ENCODE measurements around the gene C20orf204. TPM values are rescaled to one million over a fixed set of nuclear protein-coding genes. Genes with fewer than 3 reads are reported as not detected.

C20orf204 gene
- total RNA-seq, 3 donors from 2014 or later: 0.66 to 1.3 (median 1.1) TPM

GRCh38 chr20:64048402-64049044 lies 12.5 kb downstream of the C20orf204 start:
- peaks cover 0 to 4% of the 10 kb centered on the region in 2 donors for H3K4me1 ChIP-seq
- no peak for DNase-seq (ENCODE audit: low spot score in 2 of 2)
- intact Hi-C loops (cut with DNase I; ENCODE audit: low total_unique reads): no loop called here
- peak overlapping the region; percentile 37 to 64 (median 41) for H3K4me3 ChIP-seq
- no peaks in the 10 kb centered on the region for H3K9me3 ChIP-seq
- H3K36me3 ChIP-seq: no peaks in the 10 kb centered on the region
- H3K27me3 ChIP-seq: peaks cover 3 to 66% of the 10 kb centered on the region in 2 donors
- TF ChIP-seq CTCF (IDR thresholded peaks at IDR 0.05) (no peak), POLR2AphosphoS5 (IDR thresholded peaks at IDR 0.05) (no peak), POLR2A (IDR thresholded peaks at IDR 0.05) (no peak)
- no peak overlapping the region for H3K27ac ChIP-seq

- Histone ChIP-seq H3K36me3 (no peaks in the 10 kb centered on the region), H3K4me1 (peaks cover 0 to 4% of the 10 kb centered on the region in 2 donors), H3K27ac (peak within 1 kb of the TSS in 1 of 2 donors; percentile 80), H3K9me3 (no peaks in the 10 kb centered on the region), H3K27me3 (peaks cover 3 to 69% of the 10 kb centered on the region in 2 donors), H3K4me3 (peak within 1 kb of the TSS; percentile 37 to 64 (median 41))
- no peak for TF ChIP-seq POLR2AphosphoS5 (IDR thresholded peaks at IDR 0.05)
- no peak for TF ChIP-seq CTCF (IDR thresholded peaks at IDR 0.05)
- TF ChIP-seq POLR2A (IDR thresholded peaks at IDR 0.05): no peak
- intact Hi-C loops (cut with DNase I; ENCODE audit: low total_unique reads): no loop called here
- DNase-seq (ENCODE audit: low spot score in 2 of 2): no peak
Measured at GRCh38 chr20:64049060-64049877, 13.3 kb downstream of the C20orf204 start, which contains the start of gene SOX18. Gene SOX18, minus strand, starts transcription at chr20:64049639. Its CDS starts 123 bp downstream, at chr20:64049516.

- intact Hi-C loops (cut with DNase I; ENCODE audit: low total_unique reads): no loop called here
- no peak for TF ChIP-seq CTCF (IDR thresholded peaks at IDR 0.05)
- no peak for TF ChIP-seq POLR2AphosphoS5 (IDR thresholded peaks at IDR 0.05)
- no peak for TF ChIP-seq POLR2A (IDR thresholded peaks at IDR 0.05)
- Histone ChIP-seq H3K4me3 (peak overlapping the region; percentile 37 to 64 (median 41)), H3K4me1 (peaks cover 0 to 4% of the 10 kb centered on the region in 2 donors), H3K36me3 (no peaks in the 10 kb centered on the region), H3K9me3 (no peaks in the 10 kb centered on the region), H3K27me3 (peaks cover 3 to 70% of the 10 kb centered on the region in 2 donors), H3K27ac (peak overlapping the region in 1 of 2 donors; percentile 80)
- no peak for DNase-seq (ENCODE audit: low spot score in 2 of 2)
Measured at GRCh38 chr20:64049878-64050260, 13.9 kb downstream of the C20orf204 start.

- intact Hi-C loops (cut with DNase I; ENCODE audit: low total_unique reads): no loop called here
- TF ChIP-seq POLR2AphosphoS5 (IDR thresholded peaks at IDR 0.05) (no peak), CTCF (IDR thresholded peaks at IDR 0.05) (no peak), POLR2A (IDR thresholded peaks at IDR 0.05) (no peak)
- peaks cover 0 to 4% of the 10 kb centered on the region in 2 donors for H3K4me1 ChIP-seq
- H3K27ac ChIP-seq: peak overlapping the region; percentile 52 to 80
- peaks cover 3 to 71% of the 10 kb centered on the region in 2 donors for H3K27me3 ChIP-seq
- peak overlapping the region; percentile 37 to 64 (median 41) for H3K4me3 ChIP-seq
- no peaks in the 10 kb centered on the region for H3K36me3 ChIP-seq
- no peaks in the 10 kb centered on the region for H3K9me3 ChIP-seq
- no peak for DNase-seq (ENCODE audit: low spot score in 2 of 2)
Measured at GRCh38 chr20:64050261-64051032, 14.5 kb downstream of the C20orf204 start.

Data from breast epithelium (tissue), 4 donors.